Activated naive CD8-positive, alpha-beta T cell (primary cell): ENCODE results near the gene GDPD3.

Experiments used
- H3K27ac Mint-ChIP-seq: one replicate; pipeline ENCODE4 v1.8.0; 2021; ENCODE audit warnings: mixed read lengths
- H3K27me3 Mint-ChIP-seq: one replicate; pipeline ENCODE4 v1.8.0; 2021; ENCODE audit warnings: mixed read lengths
- H3K36me3 Mint-ChIP-seq: one replicate; pipeline ENCODE4 v1.8.0; 2021; ENCODE audit warnings: mixed read lengths
- H3K4me1 Mint-ChIP-seq: one replicate; pipeline ENCODE4 v1.8.0; 2021; ENCODE audit warnings: low read depth, mixed read lengths
- H3K4me3 Mint-ChIP-seq: one replicate; pipeline ENCODE4 v1.8.0; 2021; ENCODE audit warnings: mild to moderate bottlenecking, mixed read lengths
- H3K9me3 Mint-ChIP-seq: one replicate; pipeline ENCODE4 v1.8.0; 2021; ENCODE audit warnings: low read depth, mixed read lengths

Gene GDPD3

DNA sequence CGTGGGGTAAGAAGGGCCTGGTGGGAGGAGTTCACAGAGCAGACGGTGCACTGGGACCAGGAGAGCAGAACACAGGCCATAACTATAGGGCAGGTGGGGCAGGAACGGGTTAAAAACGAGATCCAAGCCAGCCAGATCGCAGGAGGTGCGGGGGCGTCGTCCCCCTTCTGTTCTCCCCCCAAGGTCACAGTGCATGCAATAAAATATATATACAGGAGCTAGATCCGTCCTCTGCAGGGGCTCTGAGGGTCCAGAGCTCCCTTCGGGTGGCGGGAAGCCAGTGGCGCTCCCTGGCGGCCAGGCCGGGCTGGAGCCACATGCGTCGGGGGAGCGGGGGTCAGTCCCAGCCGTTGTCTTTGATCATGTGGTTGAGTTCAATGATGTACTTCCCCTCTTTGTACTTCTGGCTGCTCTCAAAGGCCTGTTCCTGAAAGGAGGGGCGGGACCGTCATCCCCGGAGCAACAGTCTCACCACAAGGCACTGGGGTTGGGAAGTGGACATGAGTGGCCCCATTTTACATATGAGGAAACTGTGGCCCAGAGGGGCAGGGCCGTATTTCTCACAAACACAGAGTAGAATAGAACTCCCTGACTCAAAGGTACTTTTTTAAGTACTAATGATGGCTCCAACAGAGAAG lies 20.8 kb downstream of the GDPD3 start:
- peaks cover 49% of the 10 kb centered on the region for H3K4me1 Mint-ChIP-seq

GRCh38 chr16:30091474-30092372 lies 21.6 kb downstream of the GDPD3 start, which contains the start of gene TBX6:
Gene TBX6 (minus strand): TSS chr16:30091924. CDS start chr16:30091193, 731 bp downstream.
- Mint-ChIP-seq H3K36me3 (peaks cover under 1% of the 10 kb centered on the region), H3K4me3 (peak within 1 kb of the TSS; percentile 90), H3K27ac (peak within 1 kb of the TSS; percentile 94), H3K4me1 (peaks cover 48% of the 10 kb centered on the region), H3K27me3 (no peaks in the 10 kb centered on the region), H3K9me3 (peaks cover under 1% of the 10 kb centered on the region)

More for the DNA sequence above, 20.8 kb downstream of the GDPD3 start:
- Mint-ChIP-seq H3K27me3 (no peaks in the 10 kb centered on the region), H3K27ac (peak overlapping the region; percentile 94), H3K4me3 (peak overlapping the region; percentile 90), H3K9me3 (peaks cover 6% of the 10 kb centered on the region), H3K36me3 (peaks cover 7% of the 10 kb centered on the region)

DNA sequence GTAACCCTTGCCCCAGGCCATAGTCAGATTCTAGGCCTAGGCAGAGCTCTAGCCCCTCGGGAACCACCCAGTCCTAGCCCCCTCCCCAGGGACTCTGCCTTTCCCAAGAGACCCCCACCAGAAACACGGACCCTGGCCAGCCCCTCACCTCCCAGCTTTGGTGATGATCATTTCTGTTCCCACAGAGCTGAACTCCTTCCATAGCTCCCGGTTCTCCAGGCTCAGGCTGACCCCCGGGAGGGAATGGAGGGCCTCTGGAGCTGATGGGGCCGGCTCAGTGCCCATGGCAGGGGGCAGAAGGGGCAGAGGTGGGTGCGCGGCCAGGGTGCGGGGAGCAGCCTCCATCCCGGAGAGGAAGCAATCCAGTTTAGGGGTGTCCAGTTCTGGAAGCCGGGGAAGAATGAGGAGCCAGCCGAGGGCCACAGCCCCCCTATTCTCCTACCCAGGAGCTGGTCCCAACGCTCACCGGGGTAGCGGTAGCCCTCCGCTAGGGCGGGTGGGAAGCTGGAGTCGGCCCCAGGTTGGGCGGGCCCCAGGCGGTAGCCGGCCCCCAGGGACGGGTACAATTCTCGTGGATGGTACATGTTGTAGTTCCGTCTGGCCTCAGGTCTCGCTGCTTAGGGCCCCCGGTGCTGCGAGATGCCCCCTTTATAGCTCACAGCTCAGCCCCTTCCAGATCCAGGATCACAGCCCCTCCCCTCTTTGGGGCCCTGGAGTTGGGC lies 22.6 kb downstream of the GDPD3 start:
- Mint-ChIP-seq H3K4me1 (peaks cover 46% of the 10 kb centered on the region), H3K9me3 (no peaks in the 10 kb centered on the region), H3K36me3 (no peaks in the 10 kb centered on the region), H3K27me3 (no peaks in the 10 kb centered on the region), H3K27ac (peak overlapping the region; percentile 79), H3K4me3 (peak overlapping the region; percentile 64)

- Mint-ChIP-seq H3K27ac (no peak overlapping the region), H3K27me3 (no peaks in the 10 kb centered on the region), H3K4me1 (peaks cover 32% of the 10 kb centered on the region), H3K4me3 (no peak overlapping the region), H3K36me3 (no peaks in the 10 kb centered on the region), H3K9me3 (no peaks in the 10 kb centered on the region)
Observed at GRCh38 chr16:30088832-30089624, 24.3 kb downstream of the GDPD3 start.

DNA sequence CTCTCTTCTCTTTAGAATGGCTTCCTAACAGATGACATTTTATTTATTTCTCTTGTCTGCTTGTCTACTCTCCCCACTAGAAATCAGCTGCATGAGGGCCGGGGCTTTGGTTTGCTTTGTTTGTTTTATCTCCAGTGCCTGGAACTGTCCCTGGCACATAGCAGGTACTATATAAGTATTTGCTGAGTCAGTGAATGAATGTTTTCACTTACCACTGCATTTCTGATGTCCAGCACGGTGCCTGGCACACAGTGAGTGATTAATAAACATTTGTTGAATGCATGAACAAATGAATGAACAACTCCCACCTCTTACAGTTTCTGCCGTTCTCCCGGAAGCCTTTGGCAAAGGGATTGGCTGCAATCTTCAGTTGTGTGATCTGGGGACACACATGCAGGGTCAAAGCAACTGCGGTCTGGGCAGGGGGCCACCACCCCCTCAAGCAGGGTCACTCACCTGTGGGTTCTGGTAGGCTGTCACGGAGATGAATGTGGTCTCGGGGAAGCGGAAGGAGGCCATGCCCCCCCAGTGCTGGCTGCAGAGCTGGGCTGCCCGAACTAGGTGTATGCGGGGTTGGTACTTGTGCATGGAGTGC lies 25.0 kb downstream of the GDPD3 start:
- Mint-ChIP-seq H3K4me3 (no peak overlapping the region), H3K27me3 (no peaks in the 10 kb centered on the region), H3K27ac (peak overlapping the region; percentile 41), H3K9me3 (no peaks in the 10 kb centered on the region), H3K36me3 (no peaks in the 10 kb centered on the region), H3K4me1 (peaks cover 29% of the 10 kb centered on the region)

- H3K36me3 Mint-ChIP-seq = peaks cover 3% of the 10 kb centered on the region
- no peaks in the 10 kb centered on the region for H3K27me3 Mint-ChIP-seq
- H3K27ac Mint-ChIP-seq = no peak overlapping the region
- no peak overlapping the region for H3K4me3 Mint-ChIP-seq
- H3K9me3 Mint-ChIP-seq = no peaks in the 10 kb centered on the region
- H3K4me1 Mint-ChIP-seq = peaks cover 24% of the 10 kb centered on the region
Observed at GRCh38 chr16:30087181-30087898, 26.0 kb downstream of the GDPD3 start.

DNA sequence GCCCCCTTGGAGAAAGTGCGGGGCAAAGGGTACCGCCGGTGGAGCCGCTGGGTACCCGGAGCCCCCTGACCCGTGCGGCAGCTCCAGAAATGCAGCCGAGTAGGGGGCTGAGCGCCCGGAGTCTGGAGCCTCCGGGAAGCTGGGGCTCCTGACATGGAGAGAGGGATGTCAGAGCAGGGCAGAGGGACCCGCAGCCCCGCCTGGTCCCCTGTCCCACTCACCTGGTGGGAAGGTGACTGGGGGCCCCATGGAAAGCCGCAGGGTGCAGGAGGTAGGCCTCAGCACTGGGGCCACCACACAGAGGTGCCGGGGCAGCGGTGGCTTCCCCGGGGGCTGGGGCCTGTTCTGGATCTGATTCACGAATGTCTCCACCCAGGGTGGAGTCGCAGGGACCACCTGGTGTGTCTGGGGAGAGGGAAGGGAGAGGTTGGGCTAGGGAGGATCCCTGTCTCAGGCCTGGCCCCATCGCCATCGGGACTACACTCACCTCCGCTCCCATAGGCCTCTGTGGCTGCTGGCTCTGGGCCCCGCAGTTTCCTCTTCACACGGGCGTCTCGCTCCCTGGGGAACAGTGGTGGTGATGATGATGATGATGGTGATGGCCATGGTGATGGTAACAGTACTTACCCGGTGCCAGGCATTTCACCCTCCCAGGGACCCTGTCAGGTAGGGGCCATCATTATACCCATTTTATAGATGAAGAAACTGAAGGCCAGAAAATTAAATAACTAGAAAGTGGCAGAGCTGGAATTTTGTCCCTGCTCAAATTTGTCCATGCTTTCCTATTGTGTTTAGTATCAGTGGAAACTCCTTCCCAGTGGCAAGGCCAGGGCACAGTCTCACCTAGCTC lies 26.8 kb downstream of the GDPD3 start:
- no peaks in the 10 kb centered on the region for H3K27me3 Mint-ChIP-seq
- H3K4me1 Mint-ChIP-seq = peaks cover 20% of the 10 kb centered on the region
- H3K36me3 Mint-ChIP-seq = peaks cover 4% of the 10 kb centered on the region
- no peaks in the 10 kb centered on the region for H3K9me3 Mint-ChIP-seq
- H3K4me3 Mint-ChIP-seq = no peak overlapping the region
- H3K27ac Mint-ChIP-seq = no peak overlapping the region

GRCh38 chr16:30085820-30086219 lies 27.5 kb downstream of the GDPD3 start:
- Mint-ChIP-seq H3K4me3 (no peak overlapping the region), H3K9me3 (no peaks in the 10 kb centered on the region), H3K27ac (no peak overlapping the region), H3K4me1 (peaks cover 20% of the 10 kb centered on the region), H3K27me3 (no peaks in the 10 kb centered on the region), H3K36me3 (peaks cover 4% of the 10 kb centered on the region)

GRCh38 chr16:30085247-30085646 lies 28.1 kb downstream of the GDPD3 start:
- Mint-ChIP-seq H3K9me3 (no peaks in the 10 kb centered on the region), H3K27me3 (no peaks in the 10 kb centered on the region), H3K27ac (no peak overlapping the region), H3K4me1 (peaks cover 17% of the 10 kb centered on the region), H3K36me3 (peaks cover 4% of the 10 kb centered on the region), H3K4me3 (no peak overlapping the region)

DNA sequence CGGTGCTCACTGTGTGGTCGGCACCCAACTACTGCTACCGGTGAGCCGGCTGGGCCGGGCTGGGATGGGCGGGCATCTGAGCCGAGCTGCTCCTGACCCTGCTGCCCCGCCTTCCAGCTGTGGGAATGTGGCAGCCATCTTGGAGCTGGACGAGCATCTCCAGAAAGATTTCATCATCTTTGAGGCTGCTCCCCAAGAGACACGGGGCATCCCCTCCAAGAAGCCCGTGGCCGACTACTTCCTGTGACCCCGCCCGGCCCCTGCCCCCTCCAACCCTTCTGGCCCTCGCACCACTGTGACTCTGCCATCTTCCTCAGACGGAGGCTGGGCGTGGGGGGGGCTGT lies 28.5 kb downstream of the GDPD3 start:
- peaks cover 4% of the 10 kb centered on the region for H3K36me3 Mint-ChIP-seq
- H3K4me1 Mint-ChIP-seq = peaks cover 14% of the 10 kb centered on the region
- H3K27ac Mint-ChIP-seq = no peak overlapping the region
- no peaks in the 10 kb centered on the region for H3K27me3 Mint-ChIP-seq
- H3K9me3 Mint-ChIP-seq = no peaks in the 10 kb centered on the region
- no peak overlapping the region for H3K4me3 Mint-ChIP-seq

GRCh38 chr16:30084096-30084815 lies 29.1 kb downstream of the GDPD3 start:
- Mint-ChIP-seq H3K9me3 (no peaks in the 10 kb centered on the region), H3K4me3 (no peak overlapping the region), H3K4me1 (peaks cover 15% of the 10 kb centered on the region), H3K36me3 (peaks cover 4% of the 10 kb centered on the region), H3K27ac (no peak overlapping the region), H3K27me3 (no peaks in the 10 kb centered on the region)

DNA sequence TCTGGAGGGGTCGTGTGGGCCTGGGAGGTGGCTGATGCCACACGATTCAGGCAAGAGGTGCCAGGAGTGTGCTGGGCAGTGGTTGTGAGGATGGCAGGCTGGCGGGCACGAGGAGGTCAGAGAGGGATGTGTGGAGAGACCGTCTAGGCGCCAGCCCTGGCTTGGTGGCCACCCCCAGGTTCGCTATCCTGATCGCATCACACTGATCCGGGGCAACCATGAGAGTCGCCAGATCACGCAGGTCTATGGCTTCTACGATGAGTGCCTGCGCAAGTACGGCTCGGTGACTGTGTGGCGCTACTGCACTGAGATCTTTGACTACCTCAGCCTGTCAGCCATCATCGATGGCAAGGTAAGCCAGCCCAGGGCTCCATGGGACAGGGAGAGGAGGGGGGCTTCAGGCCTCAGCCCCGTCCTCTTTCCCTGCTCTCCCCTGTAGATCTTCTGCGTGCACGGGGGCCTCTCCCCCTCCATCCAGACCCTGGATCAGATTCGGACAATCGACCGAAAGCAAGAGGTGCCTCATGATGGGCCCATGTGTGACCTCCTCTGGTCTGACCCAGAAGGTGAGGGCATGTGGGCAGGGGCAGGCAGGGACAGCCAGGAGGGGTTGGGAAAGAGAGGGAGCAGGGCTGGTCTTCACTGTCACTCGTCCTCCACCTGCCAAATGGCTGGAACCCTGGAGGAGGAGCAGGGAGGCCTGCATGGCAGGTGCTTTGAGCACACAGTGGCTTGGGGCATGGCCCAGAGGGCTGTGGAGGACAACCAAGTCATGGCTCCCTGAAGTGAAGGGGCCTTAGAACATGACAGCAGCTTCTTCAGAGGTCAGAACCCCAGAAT lies 29.9 kb downstream of the GDPD3 start:
- Mint-ChIP-seq H3K36me3 (peaks cover 4% of the 10 kb centered on the region), H3K4me1 (peaks cover 17% of the 10 kb centered on the region), H3K4me3 (no peak overlapping the region), H3K9me3 (no peaks in the 10 kb centered on the region), H3K27me3 (no peaks in the 10 kb centered on the region), H3K27ac (no peak overlapping the region)
